ENCODE data around the gene BRIP1. TPM values are rescaled to one million over a fixed set of nuclear protein-coding genes. Genes with fewer than 3 reads are reported as not detected.

BRIP1 gene
- total and polyA plus RNA-seq, 10 donors = 0.41 to 3.7 (median 1.5) TPM

DNA sequence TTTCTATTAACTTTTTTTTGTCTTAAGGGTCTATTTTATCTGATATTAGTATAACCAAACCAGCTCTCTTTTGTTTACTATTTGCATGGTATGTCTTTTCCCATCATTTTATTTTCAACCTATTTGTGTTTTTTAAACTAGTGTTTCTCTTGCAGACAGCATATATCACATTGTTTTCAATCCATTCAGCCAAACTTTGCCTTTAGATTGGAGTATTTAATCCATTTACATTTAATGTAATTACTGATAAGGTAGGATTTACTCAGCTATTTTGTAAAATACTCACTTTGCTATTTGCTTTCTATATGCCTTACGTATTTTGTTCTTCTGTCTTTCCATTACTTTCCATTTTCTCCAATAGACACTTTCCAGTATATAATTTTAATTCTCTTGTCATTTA is 164.3 kb downstream of the BRIP1 start:
- Histone ChIP-seq H3K27ac (no peak overlapping the region), H3K9me3 (peaks cover 6 to 74% (median 61%) of the 10 kb centered on the region in 8 donors)
- WGBS, 5 donors = 97 to 100% (median 98%) methylated on average over 1 of the region's 1 CpG

DNA sequence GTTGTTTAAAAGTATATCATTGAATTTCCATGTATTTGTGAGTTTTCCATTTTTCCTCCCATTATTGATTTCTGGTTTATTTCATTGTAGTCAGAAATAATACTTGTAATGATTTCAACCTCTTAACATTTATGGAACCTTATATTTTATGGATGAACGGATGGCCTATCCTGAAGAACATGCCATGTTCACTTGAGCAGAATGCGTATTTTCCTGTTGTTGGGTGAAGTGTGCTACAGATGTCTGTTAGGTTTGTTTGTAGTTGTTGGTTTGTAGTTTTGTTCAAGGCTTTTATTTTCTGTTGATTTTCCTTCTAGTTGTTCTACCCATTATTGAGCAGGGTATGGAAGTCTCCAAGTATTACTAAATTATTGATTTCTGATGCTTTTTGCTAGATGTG is 165.1 kb downstream of the BRIP1 start:
- Histone ChIP-seq H3K27me3 (replicated peaks in 1 of 7) (no peaks in the 10 kb centered on the region), H3K27ac (no peak overlapping the region), H3K4me3 (no peak overlapping the region), H3K4me1 (no peaks in the 10 kb centered on the region), H3K9me3 (peaks cover 6 to 67% (median 61%) of the 10 kb centered on the region in 8 donors), H3K36me3 (no peaks in the 10 kb centered on the region)
- TF ChIP-seq POLR2AphosphoS5 (IDR thresholded peaks at IDR 0.05) = no peak
- TF ChIP-seq POLR2A (IDR thresholded peaks at IDR 0.05) = no peak
- TF ChIP-seq, protein P1, sequence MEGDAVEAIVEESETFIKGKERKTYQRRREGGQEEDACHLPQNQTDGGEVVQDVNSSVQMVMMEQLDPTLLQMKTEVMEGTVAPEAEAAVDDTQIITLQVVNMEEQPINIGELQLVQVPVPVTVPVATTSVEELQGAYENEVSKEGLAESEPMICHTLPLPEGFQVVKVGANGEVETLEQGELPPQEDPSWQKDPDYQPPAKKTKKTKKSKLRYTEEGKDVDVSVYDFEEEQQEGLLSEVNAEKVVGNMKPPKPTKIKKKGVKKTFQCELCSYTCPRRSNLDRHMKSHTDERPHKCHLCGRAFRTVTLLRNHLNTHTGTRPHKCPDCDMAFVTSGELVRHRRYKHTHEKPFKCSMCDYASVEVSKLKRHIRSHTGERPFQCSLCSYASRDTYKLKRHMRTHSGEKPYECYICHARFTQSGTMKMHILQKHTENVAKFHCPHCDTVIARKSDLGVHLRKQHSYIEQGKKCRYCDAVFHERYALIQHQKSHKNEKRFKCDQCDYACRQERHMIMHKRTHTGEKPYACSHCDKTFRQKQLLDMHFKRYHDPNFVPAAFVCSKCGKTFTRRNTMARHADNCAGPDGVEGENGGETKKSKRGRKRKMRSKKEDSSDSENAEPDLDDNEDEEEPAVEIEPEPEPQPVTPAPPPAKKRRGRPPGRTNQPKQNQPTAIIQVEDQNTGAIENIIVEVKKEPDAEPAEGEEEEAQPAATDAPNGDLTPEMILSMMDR (IDR thresholded peaks at IDR 0.05 in 8 of 11, conservative IDR thresholded peaks at IDR 0.05 in 3 of 11) = no peak
- intact Hi-C loops (cut with DNase I; ENCODE audit: low total_unique reads) = no loop called here
- DNase-seq = no peak
- 93 to 100% (median 99%) methylated on average over 2 of the region's 2 CpGs for WGBS, 5 donors

More for the DNA sequence above, 164.3 kb downstream of the BRIP1 start:
- Histone ChIP-seq H3K4me3 (no peak overlapping the region), H3K4me1 (no peaks in the 10 kb centered on the region), H3K36me3 (no peaks in the 10 kb centered on the region), H3K27me3 (replicated peaks in 1 of 7) (no peaks in the 10 kb centered on the region)
- no peak for TF ChIP-seq POLR2AphosphoS5 (IDR thresholded peaks at IDR 0.05)
- no peak for TF ChIP-seq POLR2A (IDR thresholded peaks at IDR 0.05)
- TF ChIP-seq, protein P1 (IDR thresholded peaks at IDR 0.05 in 8 of 11, conservative IDR thresholded peaks at IDR 0.05 in 3 of 11) = no peak
- intact Hi-C loops (cut with DNase I; ENCODE audit: low total_unique reads) = no loop called here
- DNase-seq = no peak

DNA sequence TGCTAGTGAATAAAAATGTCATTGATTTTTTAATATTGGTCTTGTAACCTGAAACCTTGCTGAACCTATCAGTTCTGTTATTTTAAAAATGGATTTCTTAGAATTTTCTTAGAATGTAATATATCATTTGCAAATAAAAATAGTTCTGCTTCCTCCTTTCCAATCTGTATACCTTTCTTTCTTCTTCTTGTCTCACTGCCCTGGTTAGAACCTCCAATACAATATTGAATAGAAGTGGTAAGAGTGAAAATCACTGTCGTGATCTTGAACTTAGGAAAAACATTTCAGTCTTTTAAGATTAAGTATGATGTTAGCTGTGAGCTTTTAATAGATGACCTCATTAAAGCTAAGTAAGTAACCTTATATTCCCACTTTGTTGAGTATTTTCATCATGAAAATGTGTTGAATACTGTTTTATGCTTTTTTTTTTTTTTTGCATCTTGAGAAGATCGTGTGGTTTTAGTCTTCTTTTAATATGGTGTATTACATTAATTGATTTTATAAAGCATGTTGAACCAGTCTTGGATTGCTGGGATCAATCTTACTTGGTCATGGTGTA is 167.5 kb downstream of the BRIP1 start:
- Histone ChIP-seq H3K27me3 (replicated peaks in 1 of 7) (no peaks in the 10 kb centered on the region), H3K4me3 (no peak overlapping the region), H3K36me3 (no peaks in the 10 kb centered on the region), H3K27ac (no peak overlapping the region), H3K9me3 (peaks cover 6 to 43% (median 37%) of the 10 kb centered on the region in 8 donors), H3K4me1 (no peaks in the 10 kb centered on the region)
- TF ChIP-seq, protein P1 (IDR thresholded peaks at IDR 0.05 in 8 of 11, conservative IDR thresholded peaks at IDR 0.05 in 3 of 11) = no peak
- no peak for TF ChIP-seq POLR2A (IDR thresholded peaks at IDR 0.05)
- no peak for TF ChIP-seq POLR2AphosphoS5 (IDR thresholded peaks at IDR 0.05)
- DNase-seq = no peak
- intact Hi-C loops (cut with DNase I; ENCODE audit: low total_unique reads) = no loop called here
- 92 to 98% (median 97%) methylated on average over 2 of the region's 2 CpGs for WGBS, 5 donors

GRCh38 chr17:61694095-61694494 is 169.2 kb downstream of the BRIP1 start:
- intact Hi-C loops (cut with DNase I; ENCODE audit: low total_unique reads) = no loop called here
- Histone ChIP-seq H3K4me1 (no peaks in the 10 kb centered on the region), H3K4me3 (no peak overlapping the region), H3K27me3 (replicated peaks in 1 of 7) (no peaks in the 10 kb centered on the region), H3K36me3 (peaks cover 0 to 8% (median 0%) of the 10 kb centered on the region in 6 donors), H3K9me3 (peaks cover 0 to 28% (median 20%) of the 10 kb centered on the region in 8 donors), H3K27ac (no peak overlapping the region)
- TF ChIP-seq, protein P1 (IDR thresholded peaks at IDR 0.05 in 8 of 11, conservative IDR thresholded peaks at IDR 0.05 in 3 of 11) = no peak
- TF ChIP-seq POLR2A (IDR thresholded peaks at IDR 0.05) (no peak), POLR2AphosphoS5 (IDR thresholded peaks at IDR 0.05) (no peak)
- DNase-seq = no peak
- 93 to 100% (median 96%) methylated on average over 1 of the region's 1 CpG for WGBS, 5 donors
